PC-3 (cell line): ENCODE results near the gene DYNC1LI1. TPM values are rescaled to one million over a fixed set of nuclear protein-coding genes. Genes with fewer than 3 reads are reported as not detected.

Experiments used
- ATAC-seq: fragments of 200-7000 bp; cut with Tn5 transposase; 2 replicates; pipeline ENCODE4 v1.9.1; 2020; ENCODE audit warnings: mild to moderate bottlenecking, moderate library complexity
- BruUV-seq: library from RNA; stranded (reverse); fragments of 400-500 nt; replicated peaks from 2 replicates; lab custom pipeline; 2021; lab: Mats Ljungman, UMichigan
- CTCF ChIA-PET: fragments of 300-600 bp; sonication (Branson Sonifier 250); formaldehyde crosslinking; loops from one replicate; lab custom pipeline; 2022; ENCODE audit warnings: antibody characterized with exemption; lab: Charles Lee
- POLR2A ChIA-PET: fragments of 300-600 bp; sonication (Branson Sonifier 250); formaldehyde crosslinking; loops from one replicate; lab custom pipeline; 2022; ENCODE audit warnings: antibody characterized with exemption; ENCODE audit not compliant: unreplicated experiment; lab: Charles Lee
- DNase-seq: peaks from one replicate; pipeline ENCODE4 v3.0.0-alpha.2; 2015
- H2AFZ ChIP-seq: fragments of 300-600 bp; sonication (generic); 2 replicates; pipeline ENCODE4 v1.6.0; 2016; ENCODE audit warnings: antibody characterized with exemption, low read length
- H3F3A ChIP-seq: fragments of 300-600 bp; sonication (generic); one replicate; pipeline ENCODE4 v1.6.0; 2017; ENCODE audit warnings: antibody characterized with exemption, low read length, control low read depth, mild to moderate bottlenecking; ENCODE audit not compliant: unreplicated experiment
- H3K27ac ChIP-seq: fragments of 300-600 bp; sonication (generic); 2 replicates; pipeline ENCODE4 v1.5.1; 2016; ENCODE audit warnings: mild to moderate bottlenecking, low read length
- H3K27me3 ChIP-seq: fragments of 300-600 bp; sonication (generic); 2 replicates; pipeline ENCODE4 v1.6.1; 2016; ENCODE audit warnings: low read length, mixed read lengths
- H3K36me3 ChIP-seq: fragments of 300-600 bp; sonication (generic); 2 replicates; pipeline ENCODE4 v1.6.1; 2016; ENCODE audit warnings: low read depth, mixed run types, low read length, mixed read lengths
- H3K4me1 ChIP-seq: fragments of 300-600 bp; sonication (generic); 2 replicates; pipeline ENCODE4 v1.5.1; 2016; ENCODE audit warnings: low read length; ENCODE audit not compliant: insufficient read depth
- H3K4me2 ChIP-seq: fragments of 300-600 bp; sonication (generic); 2 replicates; pipeline ENCODE4 v1.6.0; 2016; ENCODE audit warnings: low read length
- H3K4me3 ChIP-seq: fragments of 300-600 bp; sonication (generic); 2 replicates; pipeline ENCODE4 v1.5.1; 2016; ENCODE audit warnings: mild to moderate bottlenecking, low read length, mixed read lengths
- H3K79me2 ChIP-seq: fragments of 300-600 bp; sonication (generic); 2 replicates; pipeline ENCODE4 v1.6.1; 2017; ENCODE audit warnings: low read length, mixed read lengths
- H3K9ac ChIP-seq: fragments of 300-600 bp; sonication (generic); 2 replicates; pipeline ENCODE4 v1.6.0; 2016; ENCODE audit warnings: mild to moderate bottlenecking, low read length
- H3K9me2 ChIP-seq: fragments of 300-600 bp; sonication (generic); replicated peaks from 2 replicates; pipeline ENCODE4 v1.6.1; 2016; ENCODE audit warnings: mixed run types, low read length, mixed read lengths
- H3K9me3 ChIP-seq: fragments of 300-600 bp; sonication (generic); 2 replicates; pipeline ENCODE4 v1.6.1; 2016; ENCODE audit warnings: low read length, mixed read lengths
- H4K20me1 ChIP-seq: fragments of 300-600 bp; sonication (generic); 2 replicates; pipeline ENCODE4 v1.6.1; 2016; ENCODE audit warnings: low read length, mixed read lengths
- EZH2 ChIP-seq: fragments of 300-600 bp; sonication (generic); IDR thresholded peaks from one replicate; pipeline ENCODE4 v1.6.1; 2017; ENCODE audit warnings: antibody characterized with exemption, mild to moderate bottlenecking, low read length; ENCODE audit not compliant: unreplicated experiment
- EZH2phosphoT487 ChIP-seq: fragments of 300-600 bp; sonication (generic); IDR thresholded peaks from 2 replicates; pipeline ENCODE4 v1.6.1; 2018; ENCODE audit warnings: mild to moderate bottlenecking, antibody characterized with exemption, low read length, borderline replicate concordance
- intact Hi-C: fragments of 100-400 bp; cut with micrococcal nuclease; formaldehyde crosslinking; loops from 2 replicates; pipeline ENCODE4 v1.9.0; 2023
- total RNA-seq: library from RNA; depleted of rRNA; stranded (reverse); fragments of >200 nt; gene quantifications from 2 replicates; pipeline ENCODE4 v1.2.3, GENCODE V29; 2014
- TF ChIP-seq, protein P1 (sequence below): fragments of 300-600 bp; sonication (generic); conservative IDR thresholded peaks from 2 replicates; pipeline ENCODE4 v1.5.1; 2017; ENCODE audit warnings: antibody characterized with exemption, low read depth, mild to moderate bottlenecking, low read length

DYNC1LI1 gene
- total RNA-seq, 1 experiment from 2014 or later = 44.2 TPM

GRCh38 chr3:32500880-32501782, 69.5 kb downstream of the DYNC1LI1 start:
- TF ChIP-seq, protein P1, sequence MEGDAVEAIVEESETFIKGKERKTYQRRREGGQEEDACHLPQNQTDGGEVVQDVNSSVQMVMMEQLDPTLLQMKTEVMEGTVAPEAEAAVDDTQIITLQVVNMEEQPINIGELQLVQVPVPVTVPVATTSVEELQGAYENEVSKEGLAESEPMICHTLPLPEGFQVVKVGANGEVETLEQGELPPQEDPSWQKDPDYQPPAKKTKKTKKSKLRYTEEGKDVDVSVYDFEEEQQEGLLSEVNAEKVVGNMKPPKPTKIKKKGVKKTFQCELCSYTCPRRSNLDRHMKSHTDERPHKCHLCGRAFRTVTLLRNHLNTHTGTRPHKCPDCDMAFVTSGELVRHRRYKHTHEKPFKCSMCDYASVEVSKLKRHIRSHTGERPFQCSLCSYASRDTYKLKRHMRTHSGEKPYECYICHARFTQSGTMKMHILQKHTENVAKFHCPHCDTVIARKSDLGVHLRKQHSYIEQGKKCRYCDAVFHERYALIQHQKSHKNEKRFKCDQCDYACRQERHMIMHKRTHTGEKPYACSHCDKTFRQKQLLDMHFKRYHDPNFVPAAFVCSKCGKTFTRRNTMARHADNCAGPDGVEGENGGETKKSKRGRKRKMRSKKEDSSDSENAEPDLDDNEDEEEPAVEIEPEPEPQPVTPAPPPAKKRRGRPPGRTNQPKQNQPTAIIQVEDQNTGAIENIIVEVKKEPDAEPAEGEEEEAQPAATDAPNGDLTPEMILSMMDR = no peak
- no peak for TF ChIP-seq EZH2
- no peak for TF ChIP-seq EZH2phosphoT487
- ChIA-PET CTCF (no interaction called here), POLR2A (interaction anchor here (0.6 kb wide), 2 partner anchors 68 to 1754 kb away, joined by 3 to 4 read pairs; no protein-coding TSS in a partner anchor)
- intact Hi-C loops = no loop called here
- Histone ChIP-seq H3K79me2 (peaks cover 38% of the 10 kb centered on the region), H3K9ac (peak overlapping the region; percentile 85), H4K20me1 (peaks cover 17% of the 10 kb centered on the region; the same call in 1 of the 2 replicates), H3K4me1 (peaks cover 20% of the 10 kb centered on the region), H3K4me3 (peak overlapping the region; percentile 92), H2AFZ (no peak overlapping the region), H3K9me2 (no peaks in the 10 kb centered on the region), H3F3A (no peaks in the 10 kb centered on the region), H3K9me3 (no peaks in the 10 kb centered on the region), H3K27ac (no peak overlapping the region), H3K4me2 (peak overlapping the region; percentile 92), H3K27me3 (no peaks in the 10 kb centered on the region), H3K36me3 (no peaks in the 10 kb centered on the region)
- DNase-seq (no peak), ATAC-seq (no peak)
- TSS peak; percentile 54 for BruUV-seq

DNA sequence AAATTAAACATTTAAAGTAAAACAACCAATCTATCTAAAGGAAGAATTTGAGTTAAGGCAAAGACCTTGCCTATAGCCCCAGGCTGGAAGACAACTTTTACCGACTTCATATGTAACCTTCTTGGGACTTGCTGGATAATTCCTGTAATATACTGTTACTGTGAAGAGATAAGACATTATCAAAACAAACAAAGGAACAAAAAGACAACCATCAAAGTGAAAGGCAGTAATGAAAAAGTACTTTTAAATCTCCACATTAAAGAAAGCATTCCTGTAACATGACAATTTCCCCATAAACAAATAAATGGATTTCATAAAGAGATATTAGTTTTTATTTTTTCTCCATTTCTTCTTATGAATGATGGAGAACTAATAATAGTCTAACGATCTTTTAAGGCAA, 70.4 kb downstream of the DYNC1LI1 start:
- H3K9me3 ChIP-seq = no peaks in the 10 kb centered on the region
- intact Hi-C loops = no loop called here
- peaks cover 38% of the 10 kb centered on the region for H3K79me2 ChIP-seq
- no peaks in the 10 kb centered on the region for H3F3A ChIP-seq
- CTCF ChIA-PET = no interaction called here
- H3K9me2 ChIP-seq = no peaks in the 10 kb centered on the region
- H4K20me1 ChIP-seq = peaks cover 17% of the 10 kb centered on the region; the same call in 1 of the 2 replicates
- H3K4me2 ChIP-seq = peak overlapping the region; percentile 92
- DNase-seq (no peak), ATAC-seq (no peak)
- TF ChIP-seq, protein P1 = no peak
- TF ChIP-seq EZH2 (no peak), EZH2phosphoT487 (no peak)
- H3K27ac ChIP-seq = no peak overlapping the region
- BruUV-seq = no TSS peak
- H3K27me3 ChIP-seq = no peaks in the 10 kb centered on the region
- no peak overlapping the region for H2AFZ ChIP-seq
- no peak overlapping the region for H3K9ac ChIP-seq
- POLR2A ChIA-PET = no interaction called here
- peaks cover 20% of the 10 kb centered on the region for H3K4me1 ChIP-seq
- no peak overlapping the region for H3K4me3 ChIP-seq
- no peaks in the 10 kb centered on the region for H3K36me3 ChIP-seq

DNA sequence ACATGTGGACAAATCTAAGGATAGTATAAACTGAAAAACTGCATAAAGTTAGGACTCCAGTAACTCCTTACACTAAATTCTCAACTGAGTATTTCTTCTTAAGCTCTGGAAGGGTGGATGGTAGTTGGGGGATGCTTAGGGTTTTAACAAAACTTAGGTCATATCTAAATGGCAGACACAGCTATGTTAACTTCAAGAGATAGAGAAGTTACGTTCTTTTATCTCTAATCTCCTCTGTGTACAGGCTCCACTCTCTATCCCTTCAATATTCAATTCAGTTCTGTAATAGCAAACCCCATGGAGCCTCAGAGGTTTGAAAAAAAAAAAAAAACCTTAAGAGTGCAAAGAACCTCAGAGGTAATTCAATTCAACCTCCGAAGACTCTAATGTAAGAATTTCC, 71.1 kb downstream of the DYNC1LI1 start:
- ATAC-seq (no peak), DNase-seq (no peak)
- Histone ChIP-seq H3K9ac (no peak overlapping the region), H4K20me1 (peaks cover 17% of the 10 kb centered on the region; the same call in 1 of the 2 replicates), H3F3A (no peaks in the 10 kb centered on the region), H3K27ac (no peak overlapping the region), H3K27me3 (no peaks in the 10 kb centered on the region), H3K4me2 (no peak overlapping the region), H3K9me2 (no peaks in the 10 kb centered on the region), H3K79me2 (peaks cover 38% of the 10 kb centered on the region), H3K4me1 (peaks cover 20% of the 10 kb centered on the region), H3K9me3 (no peaks in the 10 kb centered on the region), H3K4me3 (no peak overlapping the region), H3K36me3 (no peaks in the 10 kb centered on the region), H2AFZ (no peak overlapping the region)
- intact Hi-C loops = no loop called here
- POLR2A ChIA-PET = no interaction called here
- BruUV-seq = no TSS peak
- TF ChIP-seq EZH2phosphoT487 = no peak
- TF ChIP-seq, protein P1 = no peak
- TF ChIP-seq EZH2 = no peak
- CTCF ChIA-PET = interaction anchor here (0.5 kb wide), 1 partner anchor 1751 kb away, joined by 4 read pairs; no protein-coding TSS in a partner anchor
